B cell (primary cell): ENCODE results near the gene MFN2. TPM values are rescaled to one million over a fixed set of nuclear protein-coding genes. Genes with fewer than 3 reads are reported as not detected.

Experiments
- ATAC-seq: fragments of 200-7000 bp; cut with Tn5 transposase; one replicate; pipeline ENCODE4 v1.10.0; 2021; ENCODE audit warnings: low read depth, mild to moderate bottlenecking, moderate number of reproducible peaks, moderate library complexity
- CTCF ChIA-PET: fragments of 350-600 bp; sonication (Branson Sonifier 250); formaldehyde crosslinking; loops from one replicate; lab custom pipeline; 2021; ENCODE audit warnings: antibody characterized with exemption, inconsistent platforms; lab: Charles Lee
- POLR2A ChIA-PET: fragments of 350-600 bp; sonication (Branson Sonifier 250); formaldehyde crosslinking; loops from one replicate; lab custom pipeline; 2021; ENCODE audit warnings: antibody characterized with exemption; lab: Charles Lee
- DNase-seq: peaks from one replicate; pipeline ENCODE4 v3.0.0; 2013
- H2AFZ ChIP-seq: 2 replicates; pipeline ENCODE4 v1.6.1; 2012; ENCODE audit warnings: mild to moderate bottlenecking, low read depth, low read length; ENCODE audit not compliant: insufficient read depth, poor library complexity, severe bottlenecking
- H3K27ac ChIP-seq, 2 donors: 1 replicate in 1 of 2; 2 replicates in 1 of 2; pipeline ENCODE4 v1.5.1; 2012 to 2013; ENCODE audit warnings: low read length in 2 of 2, mild to moderate bottlenecking in 2 of 2, moderate library complexity in 1 of 2
- H3K27me3 ChIP-seq, 4 experiments: fragments of 200-600 bp in 1 of 4; sonication (generic) in 1 of 4; replicated peaks in 1 of 4; 1 replicate in 2 of 4; 2 replicates in 2 of 4; pipeline versions ENCODE4 v1.6.1 to v1.7.0; 2013 to 2016; ENCODE audit warnings: low read length in 3 of 4, mild to moderate bottlenecking in 2 of 4, mixed read lengths in 1 of 4, moderate library complexity in 1 of 4; ENCODE audit not compliant: insufficient read depth in 4 of 4, control insufficient read depth in 3 of 4; ENCODE audit errors: control extremely low read depth in 1 of 4
- H3K36me3 ChIP-seq, 2 experiments: replicated peaks in 1 of 2; 1 replicate in 1 of 2; 2 replicates in 1 of 2; pipeline versions ENCODE4 v1.6.1 to v1.7.1; 2013; ENCODE audit warnings: low read length in 1 of 2; ENCODE audit not compliant: insufficient read depth in 2 of 2, control insufficient read depth in 1 of 2; ENCODE audit errors: control extremely low read depth in 1 of 2, extremely low read depth in 1 of 2
- H3K4me1 ChIP-seq, 2 donors: fragments of 200-600 bp in 1 of 2; sonication (generic) in 1 of 2; 1 replicate in 1 of 2; 2 replicates in 1 of 2; pipeline versions ENCODE4 v1.5.1 to v1.6.1; 2013 to 2017; ENCODE audit warnings: low read length in 2 of 2; ENCODE audit not compliant: control insufficient read depth in 2 of 2, insufficient read depth in 2 of 2
- H3K4me2 ChIP-seq: replicated peaks from 2 replicates; pipeline ENCODE3; 2012; ENCODE audit warnings: mild to moderate bottlenecking, low read depth, low read length; ENCODE audit not compliant: poor library complexity, severe bottlenecking
- H3K4me3 ChIP-seq, 5 experiments: fragments of 200-600 bp in 1 of 5; sonication (generic) in 1 of 5; 1 replicate in 3 of 5; 2 replicates in 2 of 5; pipeline versions ENCODE4 v1.5.1 to v1.7.0; 2011 to 2016; ENCODE audit warnings: low read length in 4 of 5, mild to moderate bottlenecking in 4 of 5, low read depth in 2 of 5, control low read depth in 1 of 5, moderate library complexity in 1 of 5; ENCODE audit not compliant: insufficient read depth in 1 of 5; ENCODE audit errors: control extremely low read depth in 1 of 5, extremely low read depth in 1 of 5
- H3K79me2 ChIP-seq: fragments of 200-600 bp; sonication (generic); one replicate; pipeline ENCODE4 v1.6.0; 2016; ENCODE audit warnings: low read length; ENCODE audit not compliant: control insufficient read depth, insufficient read depth
- H3K9ac ChIP-seq: fragments of 200-600 bp; sonication (generic); 2 replicates; pipeline ENCODE4 v1.6.1; 2017; ENCODE audit warnings: mild to moderate bottlenecking, low read length, moderate library complexity
- H3K9me3 ChIP-seq, 3 donors: one replicate each; pipeline versions ENCODE4 v1.6.1 to v1.7.1; 2013; ENCODE audit warnings: low read length in 2 of 3; ENCODE audit not compliant: control insufficient read depth in 2 of 3, insufficient read depth in 1 of 3; ENCODE audit errors: control extremely low read depth in 1 of 3
- H4K20me1 ChIP-seq: 2 replicates; pipeline ENCODE4 v1.6.0; 2012; ENCODE audit warnings: mild to moderate bottlenecking, low read length; ENCODE audit not compliant: insufficient read depth, control insufficient read depth, poor library complexity, severe bottlenecking
- H3K27ac Mint-ChIP-seq: one replicate; pipeline ENCODE4 v1.8.0; 2021; ENCODE audit warnings: mixed read lengths
- H3K27me3 Mint-ChIP-seq: one replicate; pipeline ENCODE4 v1.8.0; 2021; ENCODE audit warnings: mixed read lengths
- H3K4me1 Mint-ChIP-seq: one replicate; pipeline ENCODE4 v1.8.0; 2021; ENCODE audit warnings: mixed read lengths
- H3K4me3 Mint-ChIP-seq: one replicate; pipeline ENCODE4 v1.8.0; 2021; ENCODE audit warnings: mixed read lengths
- H3K9me3 Mint-ChIP-seq: one replicate; pipeline ENCODE4 v1.8.0; 2022; ENCODE audit warnings: mixed read lengths; ENCODE audit not compliant: insufficient read depth
- CTCF ChIP-seq: fragments of 200-600 bp; IDR thresholded peaks from one replicate; pipeline ENCODE4 v1.8.0; 2022; ENCODE audit warnings: antibody characterized with exemption, mild to moderate bottlenecking
- EZH2 ChIP-seq: IDR thresholded peaks from 2 replicates; pipeline ENCODE4 v1.6.1; 2012; ENCODE audit warnings: borderline replicate concordance, low read depth, mild to moderate bottlenecking, moderate library complexity, low read length; ENCODE audit not compliant: insufficient read depth, poor library complexity, severe bottlenecking
- WGBS: methylation state at CpG from one replicate; pipeline ENCODE4 v1.1.5; 2013; ENCODE audit warnings: missing lambda C conversion rate; ENCODE audit not compliant: insufficient coverage; 5-methylcytosine and 5-hydroxymethylcytosine counted together
- intact Hi-C: fragments of 100-400 bp; cut with micrococcal nuclease; formaldehyde crosslinking; loops from one replicate; pipeline ENCODE4 v1.10.0; 2022
- polyA plus RNA-seq: library from polyadenylated mRNA; depleted of rRNA; stranded (reverse); fragments of >200 nt; gene quantifications from 2 replicates; pipeline ENCODE4 v1.2.3, GENCODE V29; 2012
- total RNA-seq, 2 donors: library from RNA; stranded (reverse); fragments of 120-200 nt in 1 of 2; gene quantifications; 1 replicate in 1 of 2; 2 replicates in 1 of 2; pipeline versions ENCODE4 v1.2.3 to v1.2.4, GENCODE V29; 2013 to 2022

MFN2 gene
- total and polyA plus RNA-seq, 2 donors (not counting 1 experiment from before 2014, with no cell fraction given) = 24.0 to 50.0 TPM

GRCh38 chr1:12034381-12034801, 54.1 kb downstream of the MFN2 start:
- WGBS = 76% methylated on average over 7 of the region's 7 CpGs
- no peak overlapping the region for H3K27ac Mint-ChIP-seq
- H3K4me1 Mint-ChIP-seq = peaks cover 28% of the 10 kb centered on the region
- TF ChIP-seq EZH2 (no peak), CTCF (no peak)
- Histone ChIP-seq H3K36me3 (peaks cover 0 to 15% of the 10 kb centered on the region in 2 experiments), H3K27ac (no peak overlapping the region), H4K20me1 (no peaks in the 10 kb centered on the region), H3K4me3 (no peak overlapping the region), H3K4me2 (no peak overlapping the region), H3K9me3 (peaks cover 0 to 2% (median 0%) of the 10 kb centered on the region in 3 donors), H2AFZ (no peak overlapping the region), H3K27me3 (no peaks in the 10 kb centered on the region), H3K4me1 (peaks cover 10 to 17% of the 10 kb centered on the region in 2 donors), H3K79me2 (no peaks in the 10 kb centered on the region), H3K9ac (no peak overlapping the region)
- intact Hi-C loops = no loop called here
- H3K9me3 Mint-ChIP-seq = no peaks in the 10 kb centered on the region
- H3K27me3 Mint-ChIP-seq = no peaks in the 10 kb centered on the region
- CTCF ChIA-PET = interaction anchor here (0.6 kb wide), 1 partner anchor 17 kb away, joined by 3 read pairs; no protein-coding TSS in a partner anchor
- ATAC-seq (no peak), DNase-seq (no peak)
- H3K4me3 Mint-ChIP-seq = no peak overlapping the region
- POLR2A ChIA-PET = no interaction called here

- WGBS = 90% methylated on average over 2 of the region's 4 CpGs
- intact Hi-C loops = no loop called here
Observed at GRCh38 chr1:12035312-12035711, 55.1 kb downstream of the MFN2 start.

More at GRCh38 chr1:12035312-12035711, 55.1 kb downstream of the MFN2 start:
- Mint-ChIP-seq H3K4me1 (peaks cover 28% of the 10 kb centered on the region), H3K27me3 (no peaks in the 10 kb centered on the region), H3K4me3 (no peak overlapping the region), H3K9me3 (no peaks in the 10 kb centered on the region), H3K27ac (peak overlapping the region; percentile 64)
- no peak overlapping the region for H2AFZ ChIP-seq
- ChIA-PET POLR2A (interaction anchor here (1.2 kb wide), 1 partner anchor 53 kb away, joined by 3 read pairs; no protein-coding TSS in a partner anchor), CTCF (interaction anchor here (1.2 kb wide), 1 partner anchor 54 kb away, joined by 3 read pairs; no protein-coding TSS in a partner anchor)
- H3K9me3 ChIP-seq = peaks cover 0 to 2% (median 0%) of the 10 kb centered on the region in 3 donors
- H3K4me2 ChIP-seq = no peak overlapping the region
- no peak for TF ChIP-seq EZH2
- TF ChIP-seq CTCF = no peak
- DNase-seq (no peak), ATAC-seq (no peak)
- H3K4me1 ChIP-seq = peaks cover 14 to 17% of the 10 kb centered on the region in 2 donors
- H4K20me1 ChIP-seq = no peaks in the 10 kb centered on the region
- H3K9ac ChIP-seq = no peak overlapping the region
- no peaks in the 10 kb centered on the region for H3K27me3 ChIP-seq
- H3K4me3 ChIP-seq = no peak overlapping the region
- no peaks in the 10 kb centered on the region for H3K79me2 ChIP-seq
- peaks cover 0 to 6% of the 10 kb centered on the region in 2 experiments for H3K36me3 ChIP-seq
- H3K27ac ChIP-seq = no peak overlapping the region
